HCT116 (cell line): Measurements from ENCODE around the gene SFXN5. TPM values are rescaled to one million over a fixed set of nuclear protein-coding genes. Genes with fewer than 3 reads are reported as not detected.

Experiments
- ATAC-seq: fragments of 200-7000 bp; cut with Tn5 transposase; 2 replicates; pipeline ENCODE4 v1.9.1; 2020; ENCODE audit warnings: mild to moderate bottlenecking, moderate library complexity
- BruUV-seq: library from RNA; stranded (reverse); fragments of 400-500 nt; replicated peaks from 2 replicates; lab custom pipeline; 2021; lab: Mats Ljungman, UMichigan
- CTCF ChIA-PET: fragments of 300-600 bp; sonication (Branson Sonifier 250); formaldehyde crosslinking; loops from one replicate; lab custom pipeline; 2021; ENCODE audit warnings: antibody characterized with exemption; lab: Charles Lee
- POLR2A ChIA-PET: fragments of 300-600, 350-600 bp; sonication (Branson Sonifier 250); formaldehyde crosslinking; loops from one replicate; lab custom pipeline; 2021; ENCODE audit warnings: antibody characterized with exemption; lab: Charles Lee
- RAD21 ChIA-PET, 2 experiments: fragments of 300-600 bp; sonication (Branson Sonifier 250); formaldehyde crosslinking; loops; one replicate each; lab custom pipeline; 2023; ENCODE audit warnings: low total read pairs in 2 of 2; ENCODE audit not compliant: uncharacterized antibody in 2 of 2, unreplicated experiment in 2 of 2, low non-redundant PET in 1 of 2; lab: Charles Lee
- DNase-seq: peaks from one replicate; pipeline ENCODE4 v3.0.0-alpha.2; 2010; ENCODE audit warnings: low read depth, low spot score
- H2AFZ ChIP-seq: fragments of 200-600 bp; shearing (Covaris generic), sonication (generic); 2 replicates; pipeline ENCODE4 v1.6.1; 2017; ENCODE audit warnings: low read depth, mixed run types, mixed read lengths, antibody characterized with exemption, low read length; ENCODE audit not compliant: poor library complexity, severe bottlenecking
- H3K27ac ChIP-seq: 2 replicates; pipeline ENCODE4 v1.5.1; 2012; ENCODE audit warnings: low read depth, low read length
- H3K27me3 ChIP-seq: fragments of 200-600 bp; sonication (generic); 2 replicates; pipeline ENCODE4 v1.6.1; 2016; ENCODE audit warnings: mixed run types, low read length, mixed read lengths; ENCODE audit not compliant: insufficient read depth
- H3K36me3 ChIP-seq, 2 experiments: fragments of 200-500 bp in 1 of 2; fragments of 200-600 bp in 1 of 2; sonication (Bioruptor generic) in 1 of 2; sonication (generic) in 1 of 2; 2 replicates each; pipeline versions ENCODE4 v1.5.1 to v1.6.1; 2014 to 2016; ENCODE audit warnings: low read length in 2 of 2, inconsistent platforms in 1 of 2, mixed read lengths in 1 of 2, mixed run types in 1 of 2; ENCODE audit not compliant: insufficient read depth in 2 of 2, control insufficient read depth in 1 of 2
- H3K4me1 ChIP-seq, 2 experiments: fragments of 200-600 bp in 1 of 2; sonication (generic) in 1 of 2; 2 replicates each; pipeline versions ENCODE4 v1.5.1 to v1.6.1; 2012 to 2017; ENCODE audit warnings: low read length in 2 of 2, inconsistent platforms in 1 of 2, mild to moderate bottlenecking in 1 of 2, mixed read lengths in 1 of 2, mixed run types in 1 of 2, moderate library complexity in 1 of 2; ENCODE audit not compliant: insufficient read depth in 2 of 2, control insufficient read depth in 1 of 2
- H3K4me2 ChIP-seq: fragments of 200-600 bp; sonication (generic); 2 replicates; pipeline ENCODE4 v1.6.1; 2017; ENCODE audit warnings: mixed run types, low read length, mixed read lengths
- H3K4me3 ChIP-seq, 2 experiments: fragments of 200-600 bp in 1 of 2; sonication (generic) in 1 of 2; replicated peaks in 1 of 2; 2 replicates each; pipeline ENCODE4 v1.5.1; 2011 to 2016; ENCODE audit warnings: low read length in 2 of 2, control low read depth in 1 of 2, low read depth in 1 of 2, mild to moderate bottlenecking in 1 of 2, mixed read lengths in 1 of 2, mixed run types in 1 of 2
- H3K79me2 ChIP-seq: fragments of 200-600 bp; sonication (generic); 2 replicates; pipeline ENCODE4 v1.6.1; 2017; ENCODE audit warnings: mild to moderate bottlenecking, mixed run types, low read length, moderate library complexity, mixed read lengths; ENCODE audit not compliant: insufficient read depth
- H3K9ac ChIP-seq: fragments of 200-600 bp; sonication (generic); 2 replicates; pipeline ENCODE4 v1.6.1; 2016; ENCODE audit warnings: low read length, mixed read lengths
- H3K9me2 ChIP-seq: fragments of 200-600 bp; sonication (generic), shearing (Covaris generic); 2 replicates; pipeline ENCODE4 v1.6.1; 2017; ENCODE audit warnings: mixed run types, mild to moderate bottlenecking, moderate library complexity; ENCODE audit not compliant: insufficient read depth
- H3K9me3 ChIP-seq, 2 experiments: fragments of 200-500 bp in 1 of 2; fragments of 200-600 bp in 1 of 2; sonication (Bioruptor generic) in 1 of 2; sonication (generic) in 1 of 2; 2 replicates each; pipeline ENCODE4 v1.6.1; 2014 to 2017; ENCODE audit warnings: low read length in 2 of 2, mixed read lengths in 2 of 2, inconsistent platforms in 1 of 2, low read depth in 1 of 2, mild to moderate bottlenecking in 1 of 2, mixed run types in 1 of 2, moderate library complexity in 1 of 2; ENCODE audit not compliant: control insufficient read depth in 1 of 2, insufficient read depth in 1 of 2
- H4K20me1 ChIP-seq: fragments of 200-600 bp; sonication (generic), shearing (Covaris generic); 2 replicates; pipeline ENCODE4 v1.6.1; 2017; ENCODE audit warnings: mixed run types, mild to moderate bottlenecking, moderate library complexity; ENCODE audit not compliant: insufficient read depth
- CBX3 ChIP-seq: IDR thresholded peaks from 2 replicates; pipeline ENCODE4 v1.6.1; 2012; ENCODE audit warnings: low read depth
- ELF1 ChIP-seq: IDR thresholded peaks from 2 replicates; pipeline ENCODE4 v1.6.1; 2012; ENCODE audit warnings: low read depth, borderline replicate concordance
- EZH2 ChIP-seq: fragments of 200-600 bp; sonication (generic); IDR thresholded peaks from 2 replicates; pipeline ENCODE4 v1.6.1; 2017; ENCODE audit warnings: antibody characterized with exemption, mixed run types
- JUND ChIP-seq: IDR thresholded peaks from 2 replicates; pipeline ENCODE4 v1.6.1; 2012
- POLR2A ChIP-seq: IDR thresholded peaks from 2 replicates; pipeline ENCODE4 v1.7.0; 2011; ENCODE audit warnings: borderline replicate concordance; ENCODE audit not compliant: insufficient read depth, insufficient read length; ENCODE audit errors: extremely low read depth
- POLR2AphosphoS5 ChIP-seq: IDR thresholded peaks from 2 replicates; pipeline ENCODE4 v1.6.1; 2011; ENCODE audit warnings: mild to moderate bottlenecking, low read depth, low read length, moderate library complexity
- SP1 ChIP-seq: IDR thresholded peaks from 2 replicates; pipeline ENCODE4 v1.6.1; 2012; ENCODE audit warnings: low read depth
- TCF7L2 ChIP-seq: IDR thresholded peaks from 2 replicates; pipeline ENCODE4 v1.7.0; 2011; ENCODE audit warnings: borderline replicate concordance, inconsistent platforms; ENCODE audit not compliant: insufficient read depth, insufficient read length; ENCODE audit errors: extremely low read depth
- YY1 ChIP-seq: IDR thresholded peaks from 2 replicates; pipeline ENCODE4 v1.6.1; 2011; ENCODE audit warnings: low read length, low read depth, moderate library complexity, mild to moderate bottlenecking; ENCODE audit not compliant: insufficient replicate concordance; ENCODE audit errors: extremely low read depth
- ZFX ChIP-seq: fragments of 450-650 bp; IDR thresholded peaks from 2 replicates; pipeline ENCODE4 v1.6.1; 2017
- ZNF274 ChIP-seq: fragments of 200-500 bp; sonication (Bioruptor generic); IDR thresholded peaks from 2 replicates; pipeline ENCODE4 v1.6.1; 2014; ENCODE audit warnings: mild to moderate bottlenecking, low read depth, low read length, inconsistent platforms
- intact Hi-C: fragments of 100-400 bp; cut with micrococcal nuclease; formaldehyde crosslinking; loops from 2 replicates; pipeline ENCODE4 v1.10.0; 2022
- total RNA-seq: library from RNA; stranded (reverse); gene quantifications from one replicate; pipeline ENCODE4 v1.2.1, GENCODE V29; 2021; ENCODE audit not compliant: unreplicated experiment
- TF ChIP-seq, protein P1 (sequence below), 3 experiments: fragments of 200-600 bp in 1 of 3; sonication (generic) in 1 of 3; IDR thresholded peaks in 2 of 3; conservative IDR thresholded peaks in 1 of 3; 2 replicates each; pipeline ENCODE4 v1.5.1; 2012 to 2017; ENCODE audit warnings: low read depth in 2 of 3, low read length in 2 of 3, antibody characterized with exemption in 1 of 3, borderline replicate concordance in 1 of 3, control low read depth in 1 of 3, mild to moderate bottlenecking in 1 of 3, mixed read lengths in 1 of 3, mixed run types in 1 of 3, moderate library complexity in 1 of 3; ENCODE audit not compliant: insufficient read depth in 1 of 3
- TF ChIP-seq, protein P2 (sequence below): IDR thresholded peaks from 2 replicates; pipeline ENCODE4 v1.6.1; 2012; ENCODE audit warnings: low read depth

Gene SFXN5
- total RNA-seq, 1 experiment from 2014 or later = 10.0 TPM

DNA sequence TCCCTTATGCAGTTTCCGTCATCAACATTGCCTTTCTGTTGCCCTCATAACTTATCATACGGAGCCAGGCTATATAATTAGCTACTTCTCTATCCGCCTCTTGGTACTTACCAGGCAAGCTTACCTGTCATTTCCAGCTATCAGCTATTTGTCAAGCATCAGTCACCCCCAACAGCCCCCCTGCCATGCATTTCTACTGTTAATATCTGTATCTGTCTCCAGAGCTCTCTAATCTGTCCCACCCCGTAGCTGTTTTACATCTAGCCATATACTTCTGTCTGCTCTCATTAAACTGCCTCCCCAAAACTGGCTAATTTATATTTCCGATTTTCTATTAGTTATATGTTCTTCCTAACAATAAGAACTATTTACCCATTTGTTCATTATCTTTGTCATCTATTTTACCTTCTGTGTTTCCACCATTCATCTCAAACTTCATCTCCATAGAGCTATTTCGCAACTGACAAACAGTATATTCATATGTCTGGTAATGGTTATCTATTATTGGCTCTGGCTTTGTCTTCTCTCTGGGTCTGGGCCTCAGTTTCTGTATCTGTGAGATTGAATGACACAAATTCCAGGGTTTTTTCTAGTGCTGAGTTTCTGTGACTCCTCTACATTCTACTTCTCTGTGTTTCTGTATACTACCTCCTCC is 144.6 kb downstream of the SFXN5 start:
- H2AFZ ChIP-seq = no peak overlapping the region
- no peaks in the 10 kb centered on the region for H4K20me1 ChIP-seq
- DNase-seq = no peak
- CTCF ChIA-PET = interaction anchor here (1.0 to 1.8 kb wide), 3 partner anchors 8 to 250 kb away, joined by 4 to 5 read pairs (median 5); no protein-coding TSS in a partner anchor
- H3K4me1 ChIP-seq = peaks cover 2 to 12% of the 10 kb centered on the region in 2 experiments; a peak in 2 of 4 replicates
- H3K27me3 ChIP-seq = no peaks in the 10 kb centered on the region
- RAD21 ChIA-PET = no interaction called here
- H3K9ac ChIP-seq = no peak overlapping the region
- H3K9me3 ChIP-seq = no peaks in the 10 kb centered on the region
- no TSS peak for BruUV-seq
- POLR2A ChIA-PET = no interaction called here
- no peaks in the 10 kb centered on the region for H3K79me2 ChIP-seq
- no peak for TF ChIP-seq JUND
- TF ChIP-seq ZNF274 = no peak
- no peak for TF ChIP-seq POLR2A
- no peak for TF ChIP-seq CBX3
- no peak for TF ChIP-seq EZH2
- no peak for TF ChIP-seq POLR2AphosphoS5
- TF ChIP-seq, protein P1, sequence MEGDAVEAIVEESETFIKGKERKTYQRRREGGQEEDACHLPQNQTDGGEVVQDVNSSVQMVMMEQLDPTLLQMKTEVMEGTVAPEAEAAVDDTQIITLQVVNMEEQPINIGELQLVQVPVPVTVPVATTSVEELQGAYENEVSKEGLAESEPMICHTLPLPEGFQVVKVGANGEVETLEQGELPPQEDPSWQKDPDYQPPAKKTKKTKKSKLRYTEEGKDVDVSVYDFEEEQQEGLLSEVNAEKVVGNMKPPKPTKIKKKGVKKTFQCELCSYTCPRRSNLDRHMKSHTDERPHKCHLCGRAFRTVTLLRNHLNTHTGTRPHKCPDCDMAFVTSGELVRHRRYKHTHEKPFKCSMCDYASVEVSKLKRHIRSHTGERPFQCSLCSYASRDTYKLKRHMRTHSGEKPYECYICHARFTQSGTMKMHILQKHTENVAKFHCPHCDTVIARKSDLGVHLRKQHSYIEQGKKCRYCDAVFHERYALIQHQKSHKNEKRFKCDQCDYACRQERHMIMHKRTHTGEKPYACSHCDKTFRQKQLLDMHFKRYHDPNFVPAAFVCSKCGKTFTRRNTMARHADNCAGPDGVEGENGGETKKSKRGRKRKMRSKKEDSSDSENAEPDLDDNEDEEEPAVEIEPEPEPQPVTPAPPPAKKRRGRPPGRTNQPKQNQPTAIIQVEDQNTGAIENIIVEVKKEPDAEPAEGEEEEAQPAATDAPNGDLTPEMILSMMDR (IDR thresholded peaks at IDR 0.05 in 2 of 3, conservative IDR thresholded peaks at IDR 0.05 in 1 of 3; ENCODE audit: borderline replicate concordance in 1 of 3, insufficient read depth in 1 of 3, low read depth in 2 of 3, low read length in 2 of 3) = no peak
- TF ChIP-seq SP1 = no peak
- no peak for TF ChIP-seq YY1
- no peak for TF ChIP-seq ZFX
- TF ChIP-seq ELF1 = no peak
- no peak for TF ChIP-seq TCF7L2
- TF ChIP-seq, protein P2, sequence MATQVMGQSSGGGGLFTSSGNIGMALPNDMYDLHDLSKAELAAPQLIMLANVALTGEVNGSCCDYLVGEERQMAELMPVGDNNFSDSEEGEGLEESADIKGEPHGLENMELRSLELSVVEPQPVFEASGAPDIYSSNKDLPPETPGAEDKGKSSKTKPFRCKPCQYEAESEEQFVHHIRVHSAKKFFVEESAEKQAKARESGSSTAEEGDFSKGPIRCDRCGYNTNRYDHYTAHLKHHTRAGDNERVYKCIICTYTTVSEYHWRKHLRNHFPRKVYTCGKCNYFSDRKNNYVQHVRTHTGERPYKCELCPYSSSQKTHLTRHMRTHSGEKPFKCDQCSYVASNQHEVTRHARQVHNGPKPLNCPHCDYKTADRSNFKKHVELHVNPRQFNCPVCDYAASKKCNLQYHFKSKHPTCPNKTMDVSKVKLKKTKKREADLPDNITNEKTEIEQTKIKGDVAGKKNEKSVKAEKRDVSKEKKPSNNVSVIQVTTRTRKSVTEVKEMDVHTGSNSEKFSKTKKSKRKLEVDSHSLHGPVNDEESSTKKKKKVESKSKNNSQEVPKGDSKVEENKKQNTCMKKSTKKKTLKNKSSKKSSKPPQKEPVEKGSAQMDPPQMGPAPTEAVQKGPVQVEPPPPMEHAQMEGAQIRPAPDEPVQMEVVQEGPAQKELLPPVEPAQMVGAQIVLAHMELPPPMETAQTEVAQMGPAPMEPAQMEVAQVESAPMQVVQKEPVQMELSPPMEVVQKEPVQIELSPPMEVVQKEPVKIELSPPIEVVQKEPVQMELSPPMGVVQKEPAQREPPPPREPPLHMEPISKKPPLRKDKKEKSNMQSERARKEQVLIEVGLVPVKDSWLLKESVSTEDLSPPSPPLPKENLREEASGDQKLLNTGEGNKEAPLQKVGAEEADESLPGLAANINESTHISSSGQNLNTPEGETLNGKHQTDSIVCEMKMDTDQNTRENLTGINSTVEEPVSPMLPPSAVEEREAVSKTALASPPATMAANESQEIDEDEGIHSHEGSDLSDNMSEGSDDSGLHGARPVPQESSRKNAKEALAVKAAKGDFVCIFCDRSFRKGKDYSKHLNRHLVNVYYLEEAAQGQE = no peak
- no peaks in the 10 kb centered on the region for H3K9me2 ChIP-seq
- H3K4me3 ChIP-seq = no peak overlapping the region
- no peak overlapping the region for H3K27ac ChIP-seq
- no peaks in the 10 kb centered on the region for H3K36me3 ChIP-seq
- intact Hi-C loops = no loop called here
- H3K4me2 ChIP-seq = no peak overlapping the region
- no peak for ATAC-seq
